Measurements from ENCODE around the gene ATP2C2. TPM values are rescaled to one million over a fixed set of nuclear protein-coding genes. Genes with fewer than 3 reads are reported as not detected.

ATP2C2 gene
- total and polyA plus RNA-seq, 7 donors: 0.03 to 0.06 TPM; not detected in 5

DNA sequence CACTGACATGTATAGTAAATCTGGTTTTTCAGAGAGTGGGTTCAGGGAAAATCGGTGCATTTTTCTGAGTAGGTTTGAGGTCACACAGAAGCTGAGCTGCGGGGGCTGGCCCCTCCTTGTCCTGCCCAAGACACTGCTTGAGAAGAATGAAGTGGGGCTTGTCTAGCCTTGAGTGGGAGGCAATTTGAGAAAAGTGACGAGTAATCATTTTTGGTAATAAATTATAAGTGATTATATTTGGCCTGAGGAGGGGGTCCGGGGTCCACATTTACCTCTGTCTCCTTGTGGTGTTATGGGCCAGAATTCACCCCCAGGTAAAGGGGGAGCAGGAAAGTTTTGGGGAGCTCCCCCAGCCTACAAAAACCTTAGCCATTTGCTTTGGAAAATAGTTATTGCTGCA, 45.6 kb upstream of the ATP2C2 start:
- no peak for ATAC-seq
- Histone ChIP-seq H3K9me3 (no peaks in the 10 kb centered on the region), H3K36me3 (ENCODE audit: insufficient read depth in 1 of 2, low read depth in 1 of 2) (no peaks in the 10 kb centered on the region), H3K4me3 (no peak overlapping the region), H3K27ac (no peak overlapping the region), H3K27me3 (ENCODE audit: insufficient read depth in 3 of 3, low read length in 2 of 3) (peaks cover 0 to 8% (median 6%) of the 10 kb centered on the region in 3 donors), H3K4me1 (no peaks in the 10 kb centered on the region)
- 67 to 79% (median 75%) methylated on average over 4 of the region's 4 CpGs for WGBS, 3 donors
- DNase-seq: no peak
- intact Hi-C loops (cut with DNase I): no loop called here
- TF ChIP-seq CTCF (IDR thresholded peaks at IDR 0.05): no peak

GRCh38 chr16:84323606-84324005, 44.7 kb upstream of the ATP2C2 start:
- Histone ChIP-seq H3K27me3 (ENCODE audit: insufficient read depth in 3 of 3, low read length in 2 of 3) (peaks cover 0 to 8% (median 6%) of the 10 kb centered on the region in 3 donors), H3K36me3 (ENCODE audit: insufficient read depth in 1 of 2, low read depth in 1 of 2) (no peaks in the 10 kb centered on the region), H3K9me3 (no peaks in the 10 kb centered on the region), H3K27ac (no peak overlapping the region), H3K4me3 (no peak overlapping the region), H3K4me1 (no peaks in the 10 kb centered on the region)
- TF ChIP-seq CTCF (IDR thresholded peaks at IDR 0.05): no peak
- no peak for DNase-seq
- no peak for ATAC-seq
- intact Hi-C loops (cut with DNase I): no loop called here
- 74 to 86% (median 76%) methylated on average over 7 of the region's 7 CpGs for WGBS, 3 donors

GRCh38 chr16:84324434-84325262, 43.7 kb upstream of the ATP2C2 start:
- no peaks in the 10 kb centered on the region for H3K4me1 ChIP-seq
- TF ChIP-seq CTCF (IDR thresholded peaks at IDR 0.05): no peak
- H3K9me3 ChIP-seq: no peaks in the 10 kb centered on the region
- H3K27me3 ChIP-seq (ENCODE audit: insufficient read depth in 3 of 3, low read length in 2 of 3): peaks cover 0 to 9% (median 6%) of the 10 kb centered on the region in 3 donors
- H3K4me3 ChIP-seq: no peak overlapping the region
- H3K27ac ChIP-seq: no peak overlapping the region
- no peaks in the 10 kb centered on the region for H3K36me3 ChIP-seq (ENCODE audit: insufficient read depth in 1 of 2, low read depth in 1 of 2)
- WGBS, 3 donors: 44 to 48% (median 45%) methylated on average over 2 of the region's 2 CpGs
- ATAC-seq: no peak
- intact Hi-C loops (cut with DNase I): no loop called here
- DNase-seq: no peak

GRCh38 chr16:84326545-84326944, 41.8 kb upstream of the ATP2C2 start:
- 65 to 76% (median 72%) methylated on average over 2 of the region's 2 CpGs for WGBS, 3 donors
- Histone ChIP-seq H3K36me3 (ENCODE audit: insufficient read depth in 1 of 2, low read depth in 1 of 2) (no peaks in the 10 kb centered on the region), H3K27ac (no peak overlapping the region), H3K4me1 (no peaks in the 10 kb centered on the region), H3K9me3 (no peaks in the 10 kb centered on the region), H3K4me3 (no peak overlapping the region), H3K27me3 (ENCODE audit: insufficient read depth in 3 of 3, low read length in 2 of 3) (peaks cover 0 to 6% (median 0%) of the 10 kb centered on the region in 3 donors)
- DNase-seq (no peak), ATAC-seq (no peak)
- TF ChIP-seq CTCF (IDR thresholded peaks at IDR 0.05): no peak
- intact Hi-C loops (cut with DNase I): no loop called here

Measured in psoas muscle (tissue), 8 donors.